Right lobe of liver (tissue), 4 donors: Measurements from ENCODE around the gene C6orf89.

Source experiments
- CTCF ChIP-seq, 4 donors: fragments of 200-600 bp in 3 of 4; fragments of 450-650 bp in 1 of 4; IDR thresholded peaks; one replicate each; pipeline versions ENCODE4 v1.5.1 to v1.8.0; 2016 to 2022; ENCODE audit warnings: antibody characterized with exemption in 4 of 4, mild to moderate bottlenecking in 2 of 4
- POLR2A ChIP-seq: fragments of 450-650 bp; IDR thresholded peaks from one replicate; pipeline ENCODE4 v1.6.1; 2017; ENCODE audit warnings: antibody characterized with exemption, mild to moderate bottlenecking
- donor health status: DM: no; HTN: no; CAD: no.
- donor health status: DM: no; HTN: no; CAD: no.
- donor health status: DM: no; HTN: yes; CAD: no.

DNA sequence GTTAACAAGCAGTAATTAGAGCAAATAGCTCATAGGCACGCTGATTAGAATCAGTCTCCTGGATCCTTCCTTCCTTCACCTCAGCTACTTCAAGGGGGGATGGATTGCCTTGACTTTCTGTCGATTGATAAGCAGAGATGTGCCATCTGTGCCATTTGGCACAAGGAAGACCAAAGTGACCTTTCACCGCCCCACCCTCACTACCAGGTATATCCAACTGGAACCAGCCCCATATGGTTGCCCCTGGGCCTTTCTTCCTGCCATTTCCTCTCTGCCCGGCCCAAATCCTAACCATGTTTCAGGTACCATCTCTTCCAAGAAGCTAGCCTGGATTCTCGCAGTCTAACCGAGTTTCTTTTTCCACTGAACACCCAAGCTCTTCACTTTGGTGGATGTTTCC is 37.8 kb upstream of the C6orf89 start:
- TF ChIP-seq CTCF (IDR thresholded peaks at IDR 0.05) (no peak), POLR2A (no peak)
